ENCODE data around the gene MRGPRE.

- TF ChIP-seq POLR2A (IDR thresholded peaks at IDR 0.05), result no peak
- no peak for TF ChIP-seq CTCF (IDR thresholded peaks at IDR 0.05)
- TF ChIP-seq EP300 (IDR thresholded peaks at IDR 0.05), result no peak
- no peak for TF ChIP-seq POLR2AphosphoS5 (IDR thresholded peaks at IDR 0.05)
These were observed 26.7 kb downstream of the MRGPRE start for GRCh38 chr11:3205261-3206155.

All from upper lobe of left lung (tissue), 4 donors.